Measurements from ENCODE around the gene ASXL3.

Gene ASXL3

GRCh38 chr18:33583901-33584300, 5.9 kb downstream of the ASXL3 start:
- DNase-seq (ENCODE audit: low spot score) = no peak

GRCh38 chr18:33584548-33585430, 6.8 kb downstream of the ASXL3 start:
- DNase-seq (ENCODE audit: low spot score) = no peak

GRCh38 chr18:33585431-33585775, 7.4 kb downstream of the ASXL3 start:
- no peak for DNase-seq (ENCODE audit: low spot score)

GRCh38 chr18:33588361-33588760, 10.3 kb downstream of the ASXL3 start:
- DNase-seq (ENCODE audit: low spot score) = no peak

GRCh38 chr18:33593261-33593660, 15.2 kb downstream of the ASXL3 start:
- no peak for DNase-seq (ENCODE audit: low spot score)

GRCh38 chr18:33594799-33595198, 16.8 kb downstream of the ASXL3 start:
- DNase-seq (ENCODE audit: low spot score) = no peak

GRCh38 chr18:33596178-33596854, 18.3 kb downstream of the ASXL3 start:
- DNase-seq (ENCODE audit: low spot score) = no peak

GRCh38 chr18:33600846-33601245, 22.8 kb downstream of the ASXL3 start:
- no peak for DNase-seq (ENCODE audit: low spot score)

- no peak for DNase-seq (ENCODE audit: low spot score)
Measured at GRCh38 chr18:33603454-33603853, 25.4 kb downstream of the ASXL3 start.

- DNase-seq (ENCODE audit: low spot score) = no peak
Measured at GRCh38 chr18:33605250-33605649, 27.2 kb downstream of the ASXL3 start.

GRCh38 chr18:33606621-33607020, 28.6 kb downstream of the ASXL3 start:
- no peak for DNase-seq (ENCODE audit: low spot score)

GRCh38 chr18:33611525-33612135, 33.6 kb downstream of the ASXL3 start:
- DNase-seq (ENCODE audit: low spot score) = no peak

- no peak for DNase-seq (ENCODE audit: low spot score)
Measured at GRCh38 chr18:33612632-33613031, 34.6 kb downstream of the ASXL3 start.

GRCh38 chr18:33616556-33616955, 38.5 kb downstream of the ASXL3 start:
- DNase-seq (ENCODE audit: low spot score) = no peak

- no peak for DNase-seq (ENCODE audit: low spot score)
Measured at GRCh38 chr18:33627114-33627513, 49.1 kb downstream of the ASXL3 start.

- DNase-seq (ENCODE audit: low spot score) = no peak
Measured at GRCh38 chr18:33630476-33630875, 52.5 kb downstream of the ASXL3 start.

- DNase-seq (ENCODE audit: low spot score) = no peak
Measured at GRCh38 chr18:33641141-33641540, 63.1 kb downstream of the ASXL3 start.

- no peak for DNase-seq (ENCODE audit: low spot score)
Measured at GRCh38 chr18:33644494-33644893, 66.5 kb downstream of the ASXL3 start.

GRCh38 chr18:33647365-33647764, 69.3 kb downstream of the ASXL3 start:
- DNase-seq (ENCODE audit: low spot score) = no peak

- no peak for DNase-seq (ENCODE audit: low spot score)
Measured at GRCh38 chr18:33652635-33653034, 74.6 kb downstream of the ASXL3 start.

GRCh38 chr18:33653231-33653630, 75.2 kb downstream of the ASXL3 start:
- DNase-seq (ENCODE audit: low spot score) = no peak

GRCh38 chr18:33656889-33657448, 79.0 kb downstream of the ASXL3 start:
- no peak for DNase-seq (ENCODE audit: low spot score)
